IMR-90 (cell line): ENCODE results near the gene FAU. TPM values are rescaled to one million over a fixed set of nuclear protein-coding genes. Genes with fewer than 3 reads are reported as not detected.

Source experiments
- ATAC-seq: fragments of 200-7000 bp; cut with Tn5 transposase; 2 replicates; pipeline ENCODE4 v1.9.1; 2020; ENCODE audit warnings: low read depth, mild to moderate bottlenecking, moderate library complexity
- BruUV-seq: library from RNA; stranded (reverse); fragments of 400-500 nt; replicated peaks from 2 replicates; lab custom pipeline; 2021; lab: Mats Ljungman, UMichigan
- CTCF ChIA-PET: fragments of 300-600 bp; formaldehyde crosslinking; extraction: SDS; loops from one replicate; lab custom pipeline; 2021; ENCODE audit warnings: antibody characterized with exemption; lab: Yijun Ruan, JAX
- POLR2A ChIA-PET: fragments of 300-600 bp; sonication (Branson Sonifier 250); formaldehyde crosslinking; loops from one replicate; lab custom pipeline; 2022; ENCODE audit warnings: antibody characterized with exemption; ENCODE audit not compliant: unreplicated experiment; lab: Charles Lee
- DNase-seq: peaks from one replicate; pipeline ENCODE4 v3.0.0; 2013
- H2AFZ ChIP-seq: replicated peaks from 2 replicates; pipeline ENCODE3; 2013; ENCODE audit warnings: low read length, mild to moderate bottlenecking; ENCODE audit not compliant: poor library complexity
- H2AK5ac ChIP-seq: 2 replicates; pipeline ENCODE4 v1.6.1; 2013; ENCODE audit warnings: low read depth, low read length, inconsistent platforms
- H2AK9ac ChIP-seq: replicated peaks from 2 replicates; pipeline ENCODE3; 2013; ENCODE audit warnings: mild to moderate bottlenecking, low read depth, low read length, moderate library complexity; ENCODE audit not compliant: poor library complexity
- H2BK120ac ChIP-seq: 2 replicates; pipeline ENCODE4 v1.6.1; 2013; ENCODE audit warnings: low read depth, low read length, inconsistent platforms
- H2BK15ac ChIP-seq: 3 replicates; pipeline ENCODE4 v1.6.1; 2013; ENCODE audit warnings: low read depth, low read length, inconsistent platforms
- H2BK20ac ChIP-seq: 2 replicates; pipeline ENCODE4 v1.6.1; 2013; ENCODE audit warnings: low read depth, mild to moderate bottlenecking, inconsistent platforms, low read length, moderate library complexity
- H2BK5ac ChIP-seq: 2 replicates; pipeline ENCODE4 v1.6.1; 2013; ENCODE audit warnings: mild to moderate bottlenecking, low read depth, low read length, inconsistent platforms; ENCODE audit not compliant: poor library complexity, severe bottlenecking
- H3K14ac ChIP-seq: replicated peaks from 2 replicates; pipeline ENCODE4 v1.6.1; 2013; ENCODE audit warnings: low read depth, low read length, inconsistent platforms
- H3K18ac ChIP-seq: 2 replicates; pipeline ENCODE4 v1.6.1; 2013; ENCODE audit warnings: low read depth, low read length, control low read depth
- H3K23ac ChIP-seq: 2 replicates; pipeline ENCODE4 v1.6.1; 2013; ENCODE audit warnings: low read depth, low read length, inconsistent platforms
- H3K27ac ChIP-seq: 2 replicates; pipeline ENCODE4 v1.5.1; 2013; ENCODE audit warnings: mild to moderate bottlenecking, control low read depth, low read length; ENCODE audit not compliant: insufficient read depth
- H3K27me3 ChIP-seq: 2 replicates; pipeline ENCODE4 v1.6.1; 2013; ENCODE audit warnings: low read length; ENCODE audit not compliant: control insufficient read depth, insufficient read depth
- H3K36me3 ChIP-seq: 2 replicates; pipeline ENCODE4 v1.6.1; 2013; ENCODE audit warnings: low read length, mixed read lengths; ENCODE audit not compliant: control insufficient read depth, insufficient read depth
- H3K4ac ChIP-seq: 2 replicates; pipeline ENCODE4 v1.6.1; 2013; ENCODE audit warnings: low read depth, low read length, inconsistent platforms
- H3K4me1 ChIP-seq: 2 replicates; pipeline ENCODE4 v1.6.1; 2013; ENCODE audit warnings: low read length, mixed read lengths; ENCODE audit not compliant: control insufficient read depth, insufficient read depth
- H3K4me2 ChIP-seq: 2 replicates; pipeline ENCODE4 v1.6.1; 2013; ENCODE audit warnings: low read depth, mild to moderate bottlenecking, control low read depth, low read length, moderate library complexity
- H3K4me3 ChIP-seq: 2 replicates; pipeline ENCODE4 v1.5.1; 2013; ENCODE audit warnings: low read depth, mild to moderate bottlenecking, control low read depth, low read length, moderate library complexity; ENCODE audit not compliant: insufficient read depth
- H3K56ac ChIP-seq: 2 replicates; pipeline ENCODE4 v1.6.1; 2013; ENCODE audit warnings: low read length, inconsistent platforms; ENCODE audit not compliant: insufficient read depth; ENCODE audit errors: extremely low read depth
- H3K79me1 ChIP-seq, 2 experiments: 2 replicates each; pipeline ENCODE4 v1.6.1; 2013; ENCODE audit warnings: low read length in 2 of 2, inconsistent platforms in 1 of 2, low read depth in 1 of 2
- H3K9ac ChIP-seq: 2 replicates; pipeline ENCODE4 v1.6.1; 2013; ENCODE audit warnings: low read depth, low read length, control low read depth
- H3K9me1 ChIP-seq: 2 replicates; pipeline ENCODE4 v1.6.1; 2013; ENCODE audit warnings: low read length, inconsistent platforms; ENCODE audit not compliant: insufficient read depth
- H3K9me3 ChIP-seq: 2 replicates; pipeline ENCODE4 v1.6.1; 2013; ENCODE audit warnings: low read length; ENCODE audit not compliant: control insufficient read depth, insufficient read depth
- H4K20me1 ChIP-seq: 2 replicates; pipeline ENCODE4 v1.6.1; 2013; ENCODE audit warnings: low read length, inconsistent platforms; ENCODE audit not compliant: insufficient read depth
- H4K5ac ChIP-seq: 2 replicates; pipeline ENCODE4 v1.6.1; 2013; ENCODE audit warnings: mild to moderate bottlenecking, low read depth, low read length, control low read depth
- H4K8ac ChIP-seq, 2 experiments: 2 replicates each; pipeline ENCODE4 v1.6.1; 2013; ENCODE audit warnings: low read depth in 2 of 2, low read length in 2 of 2, control low read depth in 1 of 2, inconsistent platforms in 1 of 2
- H4K91ac ChIP-seq: 2 replicates; pipeline ENCODE4 v1.6.1; 2013; ENCODE audit warnings: low read depth, low read length, inconsistent platforms; ENCODE audit not compliant: insufficient read depth
- ELK1 ChIP-seq: fragments of 150-350 bp; IDR thresholded peaks from 2 replicates; pipeline ENCODE4 v1.6.1; 2016; ENCODE audit warnings: low read depth, mild to moderate bottlenecking, low read length, moderate library complexity, borderline replicate concordance
- RAD21 ChIP-seq: IDR thresholded peaks from 2 replicates; pipeline ENCODE4 v1.6.1; 2012; ENCODE audit warnings: low read length, improper control_type of control experiment
- WGBS, 2 experiments: methylation state at CpG; one replicate each; pipeline versions ENCODE4 v1.1.5 to v1.1.7; 2013; ENCODE audit warnings: missing lambda C conversion rate in 2 of 2; ENCODE audit not compliant: insufficient read length in 1 of 2; ENCODE audit errors: extremely low coverage in 2 of 2; 5-methylcytosine and 5-hydroxymethylcytosine counted together
- dilution Hi-C: fragments of 300-500 bp; cut with HindIII; formaldehyde crosslinking; loops from one replicate; pipeline ENCODE4 v1.14.3; 2018; ENCODE audit warnings: low sequenced_read_pairs; ENCODE audit not compliant: unreplicated experiment
- in situ Hi-C: fragments of 300-500 bp; cut with MboI; formaldehyde crosslinking; loops from 3 replicates; pipeline ENCODE4 v1.14.3; 2019; ENCODE audit warnings: low sequenced_read_pairs, inconsistent platforms, mixed read lengths
- intact Hi-C: fragments of 100-400 bp; cut with micrococcal nuclease; formaldehyde crosslinking; loops from 2 replicates; pipeline ENCODE4 v1.10.0; 2022
- polyA plus RNA-seq, 3 experiments: library from polyadenylated mRNA; depleted of rRNA; stranded (reverse); fragments of >200 nt; gene quantifications; 2 replicates each; pipeline ENCODE4 v1.2.3, GENCODE V29; 2012; ENCODE audit warnings: low replicate concordance in 1 of 3
- total RNA-seq: library from RNA; depleted of rRNA; stranded (reverse); fragments of >200 nt; gene quantifications from 2 replicates; pipeline ENCODE4 v1.2.3, GENCODE V29; 2012

Gene FAU
- total and polyA plus RNA-seq, 2 of the 4 experiments (the other 2 are of a cell fraction): 189 to 652 TPM

- Histone ChIP-seq H2AK9ac (no peak overlapping the region), H3K27me3 (no peaks in the 10 kb centered on the region), H4K8ac (no peak overlapping the region), H3K4ac (no peak overlapping the region), H2BK20ac (no peak overlapping the region), H3K27ac (no peak overlapping the region), H3K9me3 (no peaks in the 10 kb centered on the region), H3K79me1 (no peaks in the 10 kb centered on the region), H3K9me1 (peaks cover 10% of the 10 kb centered on the region; the same call in 1 of the 2 replicates), H3K18ac (no peak overlapping the region), H4K5ac (no peak overlapping the region), H3K9ac (no peak overlapping the region), H3K23ac (no peak overlapping the region), H2AK5ac (no peak overlapping the region), H4K91ac (no peak overlapping the region), H2BK15ac (no peak overlapping the region), H4K20me1 (no peaks in the 10 kb centered on the region), H2AFZ (no peak overlapping the region), H3K56ac (no peak overlapping the region), H3K4me3 (no peak overlapping the region), H3K14ac (no peak overlapping the region), H2BK5ac (no peak overlapping the region), H3K36me3 (no peaks in the 10 kb centered on the region), H3K4me1 (peaks cover 10% of the 10 kb centered on the region), H2BK120ac (no peak overlapping the region), H3K4me2 (no peak overlapping the region)
- ATAC-seq (no peak), DNase-seq (no peak)
- WGBS, 2 experiments: no CpG with 5 or more reads among the region's 3 CpGs
- CTCF ChIA-PET: no interaction called here
- TF ChIP-seq RAD21 (no peak), ELK1 (no peak)
- dilution Hi-C loops: no loop called here
- no TSS peak for BruUV-seq
- POLR2A ChIA-PET: no interaction called here
- intact Hi-C loops: no loop called here
- in situ Hi-C loops: no loop called here
Observed at GRCh38 chr11:65167656-65168055, 45.7 kb upstream of the FAU start.
